Skeletal muscle tissue (tissue), 4 donors: ENCODE measurements around the gene HSPA12A. TPM values are rescaled to one million over a fixed set of nuclear protein-coding genes. Genes with fewer than 3 reads are reported as not detected.

Source experiments
- H3K27ac ChIP-seq: one replicate; pipeline ENCODE4 v1.7.0; 2013; ENCODE audit warnings: mild to moderate bottlenecking, low read depth, low read length, inconsistent platforms
- H3K27me3 ChIP-seq, 3 donors: one replicate each; pipeline ENCODE4 v1.7.0; 2013; ENCODE audit warnings: low read length in 3 of 3; ENCODE audit not compliant: control insufficient read depth in 3 of 3, insufficient read depth in 3 of 3
- H3K36me3 ChIP-seq, 3 donors: one replicate each; pipeline ENCODE4 v1.7.0; 2013; ENCODE audit warnings: low read length in 3 of 3; ENCODE audit not compliant: control insufficient read depth in 3 of 3, insufficient read depth in 3 of 3
- H3K4me1 ChIP-seq, 3 donors: one replicate each; pipeline ENCODE4 v1.7.0; 2013; ENCODE audit warnings: low read length in 3 of 3, mild to moderate bottlenecking in 3 of 3; ENCODE audit not compliant: control insufficient read depth in 3 of 3, insufficient read depth in 3 of 3
- H3K4me3 ChIP-seq, 3 donors: one replicate each; pipeline ENCODE4 v1.7.0; 2013; ENCODE audit warnings: low read length in 3 of 3
- H3K9ac ChIP-seq, 3 donors: one replicate each; pipeline ENCODE4 v1.7.0; 2013; ENCODE audit warnings: low read length in 3 of 3, mild to moderate bottlenecking in 3 of 3, moderate library complexity in 2 of 3, low read depth in 1 of 3
- H3K9me3 ChIP-seq, 3 donors: one replicate each; pipeline ENCODE4 v1.7.0; 2013; ENCODE audit warnings: low read length in 3 of 3; ENCODE audit not compliant: control insufficient read depth in 3 of 3
- total RNA-seq: library from RNA; depleted of rRNA; stranded (reverse); fragments of >200 nt; gene quantifications from one replicate; pipeline ENCODE4 v1.2.3, GENCODE V29; 2014
- donor health status: Osteomylitis.

The HSPA12A gene
- total RNA-seq, 1 donor from 2014 or later: 8.4 TPM

DNA sequence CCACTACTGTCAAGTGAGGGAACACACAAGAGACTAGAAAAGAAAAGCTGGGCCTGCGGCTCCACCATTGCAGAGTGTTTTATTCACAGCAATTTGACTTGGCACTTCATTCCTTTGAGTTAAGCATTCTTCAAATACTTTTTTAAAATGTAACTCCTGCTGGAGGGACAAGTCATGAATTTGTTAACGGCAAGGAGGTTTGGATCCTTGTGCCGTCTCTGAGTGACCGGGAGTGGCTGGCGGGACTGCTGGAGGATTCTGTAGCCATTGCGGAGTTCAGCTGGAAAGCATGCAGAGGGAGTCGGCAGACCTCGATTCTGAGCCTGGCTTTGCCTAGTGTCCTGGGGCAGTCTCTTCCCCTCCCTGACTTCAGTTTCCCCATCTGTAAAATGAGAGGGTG is 9.8 kb downstream of the HSPA12A start:
- H3K36me3 ChIP-seq: no peaks in the 10 kb centered on the region
- no peak overlapping the region for H3K9ac ChIP-seq
- no peaks in the 10 kb centered on the region for H3K9me3 ChIP-seq
- H3K4me1 ChIP-seq: peaks cover 0 to 3% (median 2%) of the 10 kb centered on the region in 3 donors
- no peak overlapping the region for H3K27ac ChIP-seq
- no peaks in the 10 kb centered on the region for H3K27me3 ChIP-seq
- no peak overlapping the region for H3K4me3 ChIP-seq

- Histone ChIP-seq H3K9me3 (no peaks in the 10 kb centered on the region), H3K4me3 (no peak overlapping the region), H3K27ac (no peak overlapping the region), H3K4me1 (peaks cover 0 to 3% (median 2%) of the 10 kb centered on the region in 3 donors), H3K9ac (no peak overlapping the region), H3K27me3 (no peaks in the 10 kb centered on the region), H3K36me3 (no peaks in the 10 kb centered on the region)
Observed at GRCh38 chr10:116730464-116731260, 11.7 kb downstream of the HSPA12A start.

- H3K9ac ChIP-seq: no peak overlapping the region
- H3K4me1 ChIP-seq: peaks cover 0 to 3% (median 2%) of the 10 kb centered on the region in 3 donors
- no peaks in the 10 kb centered on the region for H3K36me3 ChIP-seq
- H3K4me3 ChIP-seq: no peak overlapping the region
- no peak overlapping the region for H3K27ac ChIP-seq
- H3K27me3 ChIP-seq: no peaks in the 10 kb centered on the region
- H3K9me3 ChIP-seq: no peaks in the 10 kb centered on the region
Observed at GRCh38 chr10:116729243-116729642, 13.1 kb downstream of the HSPA12A start.

GRCh38 chr10:116728526-116729096 is 13.8 kb downstream of the HSPA12A start:
- Histone ChIP-seq H3K36me3 (no peaks in the 10 kb centered on the region), H3K4me3 (no peak overlapping the region), H3K4me1 (peaks cover 0 to 3% (median 2%) of the 10 kb centered on the region in 3 donors), H3K9ac (no peak overlapping the region), H3K27me3 (no peaks in the 10 kb centered on the region), H3K9me3 (no peaks in the 10 kb centered on the region), H3K27ac (no peak overlapping the region)

DNA sequence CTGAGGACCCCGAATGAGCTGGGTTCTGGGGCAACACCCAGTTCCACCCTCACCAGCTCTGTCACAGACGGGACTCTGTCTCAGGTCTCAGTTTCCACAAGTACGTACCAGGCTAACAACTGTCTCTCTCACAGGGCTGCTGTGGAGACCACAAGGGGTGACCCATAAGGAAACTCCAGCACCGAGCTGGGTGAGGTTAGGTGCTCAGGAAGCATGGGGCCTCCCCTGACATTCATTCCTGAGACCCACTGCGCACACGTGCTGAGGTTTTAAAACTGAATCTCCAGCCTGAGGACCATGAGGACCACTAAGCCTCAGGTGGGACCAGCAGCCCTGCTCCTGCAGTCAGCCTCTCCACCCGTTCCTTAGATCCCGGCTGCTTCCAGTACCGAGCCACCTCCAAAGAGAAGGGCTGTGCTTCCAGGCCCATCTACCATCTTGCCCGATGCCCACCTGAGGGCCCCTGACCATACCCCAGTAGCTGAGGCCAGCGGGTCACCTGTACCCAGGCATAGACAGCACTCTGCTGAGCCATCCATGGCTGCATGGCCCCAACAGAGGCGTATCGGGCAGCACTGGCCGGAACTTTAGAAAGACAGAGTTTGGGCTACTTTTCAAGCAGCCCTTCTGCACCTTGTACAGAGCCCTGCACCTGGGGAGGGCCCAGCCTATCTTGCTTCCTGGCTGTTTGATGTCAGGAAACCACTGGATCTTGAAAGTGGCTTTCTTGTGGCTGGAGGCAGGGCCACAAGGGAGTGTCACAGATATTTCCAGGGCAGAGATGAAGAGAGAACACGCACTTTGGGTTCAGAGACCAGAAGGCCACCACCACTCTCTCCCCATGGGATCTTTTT is 18.7 kb downstream of the HSPA12A start:
- no peak overlapping the region for H3K27ac ChIP-seq
- peaks cover 0 to 5% (median 0%) of the 10 kb centered on the region in 3 donors for H3K4me1 ChIP-seq
- no peaks in the 10 kb centered on the region for H3K27me3 ChIP-seq
- no peak overlapping the region for H3K4me3 ChIP-seq
- no peaks in the 10 kb centered on the region for H3K9me3 ChIP-seq
- H3K36me3 ChIP-seq: no peaks in the 10 kb centered on the region
- no peak overlapping the region for H3K9ac ChIP-seq

DNA sequence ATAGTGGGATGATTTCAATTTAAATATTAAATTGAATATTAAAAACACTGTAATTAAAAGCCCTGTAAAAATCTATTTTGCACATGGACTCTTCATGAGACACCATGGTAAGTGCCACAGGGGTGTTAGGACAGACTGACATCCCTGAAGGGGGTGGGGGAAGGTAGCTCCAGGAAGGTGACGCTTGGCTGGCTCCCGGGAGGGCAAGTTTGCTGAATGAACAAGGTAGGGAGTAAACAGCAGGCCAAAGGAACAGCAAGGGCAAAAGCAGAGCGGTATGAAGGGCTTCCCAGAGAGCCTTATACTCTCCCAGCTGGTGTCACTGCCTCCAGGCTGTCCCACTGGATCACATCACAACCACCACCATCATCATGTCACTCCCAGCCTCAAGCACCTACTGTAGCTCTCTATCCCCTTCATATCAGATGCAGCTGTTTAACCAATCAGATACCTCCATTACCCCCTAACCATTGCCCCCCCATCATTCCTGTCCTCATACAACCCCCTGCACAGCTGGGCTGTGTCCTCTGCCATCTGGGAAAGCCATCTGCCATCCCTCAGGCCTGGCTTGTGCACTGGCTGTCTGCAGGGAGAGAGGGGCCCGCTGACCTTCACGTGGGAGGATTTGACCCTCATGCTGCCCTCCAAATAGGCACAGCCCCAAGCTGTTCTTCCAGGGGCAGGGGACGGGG is 19.5 kb downstream of the HSPA12A start:
- Histone ChIP-seq H3K9ac (no peak overlapping the region), H3K27me3 (no peaks in the 10 kb centered on the region), H3K27ac (no peak overlapping the region), H3K4me3 (no peak overlapping the region), H3K9me3 (no peaks in the 10 kb centered on the region), H3K36me3 (no peaks in the 10 kb centered on the region), H3K4me1 (peaks cover 0 to 5% (median 3%) of the 10 kb centered on the region in 3 donors)

DNA sequence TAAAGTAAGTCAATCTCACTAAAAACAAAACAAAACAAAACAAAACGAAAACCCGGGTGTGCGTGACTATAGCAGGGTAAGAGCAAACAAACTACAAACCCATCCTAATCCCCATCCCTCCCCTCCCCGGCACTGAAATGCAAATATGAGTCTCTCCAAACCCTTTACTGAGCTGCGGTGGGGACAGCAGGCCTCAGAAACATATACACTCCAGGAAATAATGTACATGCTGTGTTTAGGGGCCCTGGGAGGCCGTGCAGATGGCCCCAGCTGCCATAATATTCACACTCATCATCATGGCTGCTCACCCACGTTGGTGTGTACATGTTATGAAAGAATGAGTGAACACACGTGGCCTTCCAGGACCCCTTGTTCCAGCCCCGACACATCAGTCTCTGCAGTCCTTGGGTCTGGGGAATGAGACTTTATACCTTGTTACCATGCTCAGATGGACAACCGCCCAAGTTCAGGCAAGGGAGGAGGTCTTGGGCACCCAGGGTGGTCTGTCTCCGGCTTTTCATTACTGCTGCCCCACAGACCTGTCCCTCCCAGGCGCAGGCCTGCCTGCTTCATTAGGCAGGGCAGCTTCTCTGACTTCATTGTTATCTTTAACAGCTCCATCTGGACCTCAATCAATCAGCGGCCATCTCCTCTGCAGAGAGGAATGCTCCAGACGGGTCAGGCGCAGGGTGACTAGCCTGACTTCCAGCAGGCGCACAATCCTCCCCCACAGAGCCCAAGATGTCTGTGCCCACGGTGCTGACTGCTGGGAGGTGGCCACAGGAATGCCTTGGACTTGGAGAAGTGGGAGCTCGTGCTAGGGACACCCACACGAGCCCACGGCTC is 20.6 kb downstream of the HSPA12A start:
- no peak overlapping the region for H3K9ac ChIP-seq
- peaks cover 0 to 5% (median 3%) of the 10 kb centered on the region in 3 donors for H3K4me1 ChIP-seq
- no peak overlapping the region for H3K4me3 ChIP-seq
- H3K9me3 ChIP-seq: no peaks in the 10 kb centered on the region
- no peaks in the 10 kb centered on the region for H3K36me3 ChIP-seq
- H3K27me3 ChIP-seq: no peaks in the 10 kb centered on the region
- no peak overlapping the region for H3K27ac ChIP-seq

DNA sequence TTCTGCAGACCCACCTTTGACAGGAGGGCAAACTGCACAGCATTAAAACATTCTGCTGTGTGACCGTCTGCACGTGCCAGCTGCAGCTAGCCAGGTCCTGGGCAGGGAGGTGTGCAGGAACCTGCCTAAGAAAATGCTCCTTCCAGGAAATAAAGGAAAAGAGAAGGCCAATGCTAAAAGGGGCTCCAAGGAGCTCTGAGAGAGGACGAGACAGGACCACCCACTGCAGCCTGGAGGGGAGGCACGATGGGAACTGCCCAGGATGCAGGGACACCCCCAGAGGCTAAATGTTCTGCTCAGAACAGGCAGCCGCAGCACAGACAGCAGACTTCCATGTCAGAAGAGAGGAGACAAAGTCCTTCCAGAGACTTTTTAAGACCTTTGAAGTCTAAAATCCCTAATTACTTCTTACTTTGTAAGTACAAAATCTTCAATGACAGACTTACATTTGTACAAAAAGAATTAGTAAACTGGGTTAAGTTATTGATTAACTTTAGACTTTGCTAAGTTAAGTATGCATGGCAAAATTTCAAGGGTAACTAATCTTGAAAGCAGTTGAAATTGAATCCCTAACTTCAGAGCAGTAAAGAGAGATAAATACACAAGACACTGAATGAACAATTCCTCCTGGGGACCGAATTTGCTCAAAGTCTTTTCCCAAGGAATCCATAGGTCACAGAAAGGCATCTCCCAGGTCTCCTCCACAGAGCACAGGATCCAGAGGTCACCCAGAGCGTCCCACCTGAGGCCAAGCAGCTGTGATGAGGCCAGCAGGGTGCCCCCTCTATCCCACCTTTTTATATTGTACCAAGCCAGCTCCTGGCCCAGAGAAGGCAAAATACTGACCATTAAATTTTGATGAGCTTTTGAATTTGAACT is 21.5 kb downstream of the HSPA12A start:
- H3K4me3 ChIP-seq: no peak overlapping the region
- no peaks in the 10 kb centered on the region for H3K36me3 ChIP-seq
- peaks cover 3 to 8% (median 4%) of the 10 kb centered on the region in 3 donors for H3K4me1 ChIP-seq
- H3K9ac ChIP-seq: no peak overlapping the region
- H3K9me3 ChIP-seq: no peaks in the 10 kb centered on the region
- no peaks in the 10 kb centered on the region for H3K27me3 ChIP-seq
- no peak overlapping the region for H3K27ac ChIP-seq
